22Rv1 (cell line): ENCODE data around the gene KIRREL3.

ENCODE experiments used
- ZFX ChIP-seq: fragments of 450-650 bp; IDR thresholded peaks from 2 replicates; pipeline ENCODE4 v1.6.1; 2017; ENCODE audit warnings: antibody characterized with exemption, borderline replicate concordance
- TF ChIP-seq, protein P1 (sequence below): fragments of 450-650 bp; IDR thresholded peaks from 2 replicates; pipeline ENCODE4 v1.5.1; 2017; ENCODE audit warnings: mild to moderate bottlenecking

DNA sequence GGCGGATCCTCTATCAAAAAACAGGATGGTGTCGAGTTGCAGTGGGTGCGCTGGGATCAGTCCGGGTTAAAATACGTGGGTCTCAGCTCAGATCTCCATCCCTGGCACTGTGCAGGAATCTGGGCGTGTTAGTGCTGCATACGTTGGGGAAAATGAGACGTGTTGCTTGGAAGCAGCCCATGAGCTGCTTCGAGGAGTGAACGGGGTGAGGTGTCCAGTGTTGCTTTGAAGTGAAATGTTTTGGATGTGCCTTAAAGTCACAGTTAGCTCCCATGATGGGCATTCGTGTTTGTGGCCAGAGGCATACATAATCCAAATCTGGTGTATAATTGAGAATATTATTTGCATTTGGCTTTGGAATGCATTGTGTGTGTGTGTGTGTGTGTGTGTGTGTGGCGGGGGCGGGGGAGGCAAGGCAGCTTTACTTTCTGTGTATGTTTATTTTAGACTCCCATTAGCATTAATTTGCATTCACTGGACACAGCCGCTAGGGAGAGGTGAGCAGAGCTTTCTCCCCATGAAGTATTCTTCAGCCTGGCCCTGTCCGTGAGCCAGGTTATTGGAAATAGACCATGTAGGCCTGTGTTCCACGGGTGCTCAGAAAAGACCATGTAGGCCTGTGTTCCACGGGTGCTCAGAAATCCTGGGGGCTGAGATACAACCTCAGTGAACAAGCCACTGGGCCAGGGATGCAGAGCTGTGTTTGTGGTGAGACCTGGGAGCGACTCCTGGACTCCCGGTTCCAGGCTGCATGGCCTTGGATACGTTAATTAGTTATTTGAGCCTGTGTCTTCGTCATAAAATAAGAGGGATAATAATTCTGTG lies 510.5 kb downstream of the KIRREL3 start:
- TF ChIP-seq, protein P1, sequence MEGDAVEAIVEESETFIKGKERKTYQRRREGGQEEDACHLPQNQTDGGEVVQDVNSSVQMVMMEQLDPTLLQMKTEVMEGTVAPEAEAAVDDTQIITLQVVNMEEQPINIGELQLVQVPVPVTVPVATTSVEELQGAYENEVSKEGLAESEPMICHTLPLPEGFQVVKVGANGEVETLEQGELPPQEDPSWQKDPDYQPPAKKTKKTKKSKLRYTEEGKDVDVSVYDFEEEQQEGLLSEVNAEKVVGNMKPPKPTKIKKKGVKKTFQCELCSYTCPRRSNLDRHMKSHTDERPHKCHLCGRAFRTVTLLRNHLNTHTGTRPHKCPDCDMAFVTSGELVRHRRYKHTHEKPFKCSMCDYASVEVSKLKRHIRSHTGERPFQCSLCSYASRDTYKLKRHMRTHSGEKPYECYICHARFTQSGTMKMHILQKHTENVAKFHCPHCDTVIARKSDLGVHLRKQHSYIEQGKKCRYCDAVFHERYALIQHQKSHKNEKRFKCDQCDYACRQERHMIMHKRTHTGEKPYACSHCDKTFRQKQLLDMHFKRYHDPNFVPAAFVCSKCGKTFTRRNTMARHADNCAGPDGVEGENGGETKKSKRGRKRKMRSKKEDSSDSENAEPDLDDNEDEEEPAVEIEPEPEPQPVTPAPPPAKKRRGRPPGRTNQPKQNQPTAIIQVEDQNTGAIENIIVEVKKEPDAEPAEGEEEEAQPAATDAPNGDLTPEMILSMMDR = no peak
- TF ChIP-seq ZFX = no peak
